Testis (tissue), 3 donors: ENCODE measurements around the gene ARIH1. TPM values are rescaled to one million over a fixed set of nuclear protein-coding genes. Genes with fewer than 3 reads are reported as not detected.

Source experiments
- DNase-seq: peaks from one replicate; pipeline ENCODE4 v3.0.0-alpha.2; 2019
- H3K27ac ChIP-seq, 2 donors: fragments of 200-600 bp; sonication (generic); one replicate each; pipeline ENCODE4 v1.5.1; 2019
- H3K27me3 ChIP-seq: fragments of 200-600 bp; sonication (generic); one replicate; pipeline ENCODE4 v1.5.1; 2019
- H3K36me3 ChIP-seq: fragments of 200-600 bp; sonication (generic); one replicate; pipeline ENCODE4 v1.5.1; 2017; ENCODE audit warnings: low read depth; ENCODE audit errors: missing control alignments
- H3K4me1 ChIP-seq: fragments of 200-600 bp; sonication (generic); one replicate; pipeline ENCODE4 v1.5.1; 2019
- H3K4me3 ChIP-seq, 2 donors: fragments of 200-600 bp; sonication (generic); one replicate each; pipeline ENCODE4 v1.5.1; 2017 to 2019
- H3K9me3 ChIP-seq: fragments of 200-600 bp; sonication (generic); one replicate; pipeline ENCODE4 v1.5.1; 2017
- CTCF ChIP-seq, 3 experiments: fragments of 450-650 bp in 2 of 3; fragments of 200-600 bp in 1 of 3; sonication (generic) in 1 of 3; IDR thresholded peaks; one replicate each; pipeline ENCODE4 v1.5.1; 2016 to 2019; ENCODE audit warnings: antibody characterized with exemption in 3 of 3, mild to moderate bottlenecking in 2 of 3, moderate library complexity in 1 of 3
- POLR2A ChIP-seq: fragments of 450-650 bp; IDR thresholded peaks from one replicate; pipeline ENCODE4 v1.6.1; 2017; ENCODE audit warnings: antibody characterized with exemption, mild to moderate bottlenecking, moderate library complexity
- WGBS, 2 donors: methylation state at CpG; one replicate each; pipeline ENCODE4 v1.1.5; 2018; 5-methylcytosine and 5-hydroxymethylcytosine counted together
- intact Hi-C: fragments of 100-400 bp; cut with DNase I; formaldehyde crosslinking; loops from one replicate; pipeline ENCODE4 v1.15.1; 2023; ENCODE audit warnings: low total_unique reads
- polyA plus RNA-seq: library from polyadenylated mRNA; stranded (reverse); fragments of 350-450 nt; fragmentation: Illumina TruSeq; extraction: RNeasy Lipid Tissue Mini Kit (QIAGEN cat#74804); gene quantifications from one replicate; pipeline ENCODE4 v1.2.3, GENCODE V29; 2014; ENCODE audit warnings: low read depth, low replicate concordance; ENCODE audit not compliant: insufficient read depth
- total RNA-seq, 2 donors: library from RNA; depleted of rRNA; stranded (reverse); fragments of >200 nt; gene quantifications; one replicate each; pipeline ENCODE4 v1.2.3, GENCODE V29; 2016

ARIH1 gene
- total and polyA plus RNA-seq, 3 donors from 2014 or later: 97.8 to 221 (median 113) TPM

- intact Hi-C loops: no loop called here
- Histone ChIP-seq H3K4me3 (no peak overlapping the region), H3K36me3 (no peaks in the 10 kb centered on the region), H3K27ac (no peak overlapping the region), H3K4me1 (no peaks in the 10 kb centered on the region), H3K9me3 (no peaks in the 10 kb centered on the region), H3K27me3 (no peaks in the 10 kb centered on the region)
- TF ChIP-seq POLR2A: no peak
- no peak for TF ChIP-seq CTCF (IDR thresholded peaks at IDR 0.05)
- WGBS, 2 donors: 91 to 92% methylated on average over 3 of the region's 3 CpGs
- no peak for DNase-seq
Observed at GRCh38 chr15:72559781-72560180, 85.7 kb downstream of the ARIH1 start.

GRCh38 chr15:72560458-72560857 lies 86.3 kb downstream of the ARIH1 start:
- no peaks in the 10 kb centered on the region for H3K27me3 ChIP-seq
- H3K9me3 ChIP-seq: no peaks in the 10 kb centered on the region
- 77 to 92% methylated on average over 1 of the region's 1 CpG for WGBS, 2 donors
- intact Hi-C loops: no loop called here
- no peak for DNase-seq
- H3K36me3 ChIP-seq: no peaks in the 10 kb centered on the region
- no peak overlapping the region for H3K4me3 ChIP-seq
- TF ChIP-seq POLR2A: no peak
- no peak for TF ChIP-seq CTCF (IDR thresholded peaks at IDR 0.05)
- no peaks in the 10 kb centered on the region for H3K4me1 ChIP-seq
- no peak overlapping the region for H3K27ac ChIP-seq

GRCh38 chr15:72562386-72562785 lies 88.3 kb downstream of the ARIH1 start:
- H3K36me3 ChIP-seq: no peaks in the 10 kb centered on the region
- no peak overlapping the region for H3K4me3 ChIP-seq
- H3K27ac ChIP-seq: no peak overlapping the region
- no peak for DNase-seq
- no peaks in the 10 kb centered on the region for H3K9me3 ChIP-seq
- intact Hi-C loops: no loop called here
- no peaks in the 10 kb centered on the region for H3K4me1 ChIP-seq
- no peaks in the 10 kb centered on the region for H3K27me3 ChIP-seq
- TF ChIP-seq CTCF (IDR thresholded peaks at IDR 0.05): no peak
- no peak for TF ChIP-seq POLR2A

GRCh38 chr15:72562878-72563277 lies 88.7 kb downstream of the ARIH1 start:
- intact Hi-C loops: no loop called here
- Histone ChIP-seq H3K9me3 (no peaks in the 10 kb centered on the region), H3K36me3 (no peaks in the 10 kb centered on the region), H3K27ac (no peak overlapping the region), H3K27me3 (no peaks in the 10 kb centered on the region), H3K4me3 (no peak overlapping the region), H3K4me1 (no peaks in the 10 kb centered on the region)
- no peak for TF ChIP-seq CTCF (IDR thresholded peaks at IDR 0.05)
- TF ChIP-seq POLR2A: no peak
- WGBS, 2 donors: 91 to 92% methylated on average over 2 of the region's 2 CpGs
- DNase-seq: no peak

GRCh38 chr15:72564091-72564490 lies 90.0 kb downstream of the ARIH1 start:
- Histone ChIP-seq H3K9me3 (no peaks in the 10 kb centered on the region), H3K27ac (no peak overlapping the region), H3K4me3 (no peak overlapping the region), H3K36me3 (no peaks in the 10 kb centered on the region), H3K4me1 (no peaks in the 10 kb centered on the region), H3K27me3 (no peaks in the 10 kb centered on the region)
- TF ChIP-seq CTCF (IDR thresholded peaks at IDR 0.05): no peak
- TF ChIP-seq POLR2A: no peak
- 82 to 97% methylated on average over 1 of the region's 1 CpG for WGBS, 2 donors
- intact Hi-C loops: no loop called here
- no peak for DNase-seq
